Epithelial cell of esophagus (primary cell): ENCODE measurements around the gene DHDDS.
A peak's percentile ranks its signal among the peaks of the same experiment; 100 is the strongest.

Experiments used
- DNase-seq: peaks from one replicate; pipeline ENCODE4 v3.0.0; 2010; ENCODE audit warnings: low read depth
- H3K4me3 ChIP-seq: 2 replicates; pipeline ENCODE4 v1.5.1; 2011; ENCODE audit warnings: mild to moderate bottlenecking, low read length, control low read depth
- CTCF ChIP-seq: IDR thresholded peaks from 2 replicates; pipeline ENCODE4 v1.5.1; 2011; ENCODE audit warnings: low read depth, mild to moderate bottlenecking, low read length, control low read depth, inconsistent platforms; ENCODE audit not compliant: insufficient read depth; ENCODE audit errors: missing control alignments

The DHDDS gene

GRCh38 chr1:26395754-26396153, 36.4 kb upstream of the DHDDS start:
- TF ChIP-seq CTCF = no peak
- DNase-seq = no peak
- H3K4me3 ChIP-seq = no peak overlapping the region

DNA sequence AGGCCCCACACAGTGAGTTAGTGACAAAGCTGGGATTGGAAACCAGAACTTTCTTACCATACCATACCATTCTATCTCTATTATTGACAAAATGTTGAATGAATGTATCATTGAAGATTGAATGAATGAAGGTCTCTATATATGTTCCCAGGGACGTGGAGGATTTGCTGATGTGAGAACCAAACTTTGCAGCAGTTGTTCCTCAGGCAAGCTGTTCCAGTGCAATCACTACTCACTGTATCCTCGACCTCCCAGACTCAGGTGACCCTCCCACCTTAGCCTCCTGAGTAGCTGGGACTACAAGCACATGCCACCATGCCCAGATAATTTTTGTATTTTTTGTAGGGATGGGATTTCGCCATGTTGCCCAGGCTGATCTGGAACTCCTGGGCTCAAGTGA, 33.1 kb upstream of the DHDDS start:
- DNase-seq = no peak
- no peak for TF ChIP-seq CTCF
- H3K4me3 ChIP-seq = no peak overlapping the region

GRCh38 chr1:26401891-26402290, 30.2 kb upstream of the DHDDS start:
- TF ChIP-seq CTCF = no peak

DNA sequence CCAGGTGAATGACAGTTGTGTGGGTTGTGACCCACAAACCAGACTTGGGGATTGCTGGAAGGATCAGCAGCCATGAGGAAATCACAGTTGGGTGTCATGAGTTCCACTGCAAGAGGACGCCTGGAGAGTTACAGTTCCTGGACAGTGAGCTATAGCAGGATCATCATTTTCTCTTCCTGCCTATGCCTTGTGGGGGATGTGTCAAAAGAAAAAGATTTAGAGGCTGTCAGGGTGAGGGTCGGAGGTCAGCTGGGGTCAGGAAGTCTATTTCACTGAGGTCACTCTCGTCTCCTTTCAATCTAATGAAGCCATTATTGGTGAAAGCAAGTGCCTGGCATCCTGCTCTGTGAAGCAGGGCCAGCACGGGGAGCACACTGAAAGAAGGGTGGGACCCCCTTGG, 28.5 kb upstream of the DHDDS start:
- DNase-seq = no peak
- H3K4me3 ChIP-seq = no peak overlapping the region
- no peak for TF ChIP-seq CTCF

More at GRCh38 chr1:26401891-26402290, 30.2 kb upstream of the DHDDS start:
- DNase-seq = peak; percentile 71
- no peak overlapping the region for H3K4me3 ChIP-seq

DNA sequence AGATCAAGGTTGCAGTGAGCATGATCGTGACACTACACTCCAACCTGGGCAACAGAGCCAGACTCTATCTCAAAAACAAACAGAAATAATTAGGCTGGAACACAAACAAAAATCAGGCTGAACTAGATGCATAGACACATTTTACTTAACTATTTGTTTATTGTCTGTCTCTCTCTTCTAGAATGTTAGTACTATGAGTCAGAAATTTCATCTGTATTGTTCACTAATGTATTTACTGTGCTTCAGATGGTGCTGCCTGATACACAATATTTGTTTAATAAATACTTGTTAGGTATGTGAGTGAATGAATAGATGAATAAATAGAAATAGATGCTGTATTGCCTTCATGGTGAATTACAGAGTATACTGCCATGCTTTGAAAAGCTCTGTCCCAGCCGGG, 27.5 kb upstream of the DHDDS start:
- TF ChIP-seq CTCF = no peak
- no peak overlapping the region for H3K4me3 ChIP-seq
- peak; percentile 50 for DNase-seq

DNA sequence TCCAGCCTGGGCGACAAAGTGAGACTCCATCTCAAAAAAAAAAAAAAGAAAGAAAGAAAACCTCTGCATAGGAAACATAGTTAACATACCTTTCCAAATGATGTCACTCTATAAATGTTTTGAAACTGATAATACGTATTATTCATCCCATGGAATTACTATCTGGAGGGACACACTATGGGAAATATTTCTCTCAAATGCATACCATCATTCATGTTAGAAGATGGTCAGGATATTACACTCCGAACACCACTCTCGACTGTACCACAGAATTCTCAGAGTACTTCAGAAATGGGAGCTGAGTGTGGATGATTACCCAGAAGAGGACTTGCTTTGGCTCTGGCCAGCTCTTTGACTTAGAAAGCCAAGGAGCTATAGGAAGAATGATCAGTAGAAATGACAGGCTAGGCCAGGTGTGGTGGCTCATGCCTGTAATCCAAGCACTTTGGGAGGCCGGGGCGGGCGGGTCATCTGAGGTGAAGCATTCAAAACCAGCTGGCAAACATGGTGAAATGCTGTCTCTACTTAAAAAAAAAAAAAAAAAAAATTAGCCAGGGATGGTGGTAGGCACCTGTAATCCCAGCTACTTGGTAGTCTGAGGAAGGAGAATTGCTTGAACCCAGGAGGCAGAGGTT, 26.7 kb upstream of the DHDDS start:
- H3K4me3 ChIP-seq = no peak overlapping the region
- DNase-seq = no peak
- TF ChIP-seq CTCF = no peak

DNA sequence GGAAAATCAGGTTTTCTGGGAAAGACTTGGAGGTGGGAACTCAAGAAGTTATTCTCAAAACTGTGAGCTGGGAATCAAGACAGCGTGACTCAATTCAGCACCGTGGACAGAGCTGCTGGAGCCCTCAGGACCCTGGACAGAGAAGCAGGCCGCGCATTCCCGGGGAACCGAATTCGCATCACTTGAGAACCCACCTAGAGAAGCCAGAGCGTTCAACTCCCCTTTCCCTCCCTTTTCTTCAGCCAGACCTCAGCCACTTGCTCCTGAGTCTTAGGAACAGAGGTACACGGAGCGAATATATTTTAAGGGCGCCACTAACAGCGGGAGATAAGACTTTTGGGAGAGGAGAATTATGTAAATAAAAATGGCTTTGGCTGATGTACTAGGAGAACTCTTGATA, 23.5 kb upstream of the DHDDS start:
- no peak overlapping the region for H3K4me3 ChIP-seq
- peak; percentile 80 for DNase-seq
- TF ChIP-seq CTCF = no peak
